Nephron progenitor cell (in vitro differentiated cells): ENCODE results near the gene SH3BGRL2.
A peak's percentile ranks its signal among the peaks of the same experiment; 100 is the strongest.
"Not testable (repeated sequence)": the region's sequence is repeated elsewhere in the genome, so short reads cannot be mapped to it uniquely, and the experiment has no call there.

Experiments used
- DNase-seq: peaks from one replicate; pipeline ENCODE4 v3.0.0; 2021
- H3K27ac Mint-ChIP-seq: 2 replicates; pipeline ENCODE4 v1.8.0; 2021; ENCODE audit warnings: mild to moderate bottlenecking, moderate library complexity, mixed read lengths
- H3K27me3 Mint-ChIP-seq: 2 replicates; pipeline ENCODE4 v1.8.0; 2021; ENCODE audit warnings: mild to moderate bottlenecking, low read depth, mixed read lengths; ENCODE audit not compliant: poor library complexity
- H3K36me3 Mint-ChIP-seq: 2 replicates; pipeline ENCODE4 v1.8.0; 2021; ENCODE audit warnings: low read depth, mixed read lengths
- H3K4me1 Mint-ChIP-seq: 2 replicates; pipeline ENCODE4 v1.8.0; 2021; ENCODE audit warnings: mixed read lengths
- H3K4me3 Mint-ChIP-seq: 2 replicates; pipeline ENCODE4 v1.8.0; 2021; ENCODE audit warnings: mild to moderate bottlenecking, moderate library complexity, mixed read lengths
- H3K9me3 Mint-ChIP-seq: 2 replicates; pipeline ENCODE4 v1.8.0; 2021; ENCODE audit warnings: mild to moderate bottlenecking, moderate library complexity, mixed read lengths
- TF ChIP-seq, protein P1 (sequence below): fragments of 200-600 bp; sonication (generic); IDR thresholded peaks from 2 replicates; pipeline ENCODE4 v1.5.0; 2021; ENCODE audit warnings: antibody characterized with exemption

The SH3BGRL2 gene

DNA sequence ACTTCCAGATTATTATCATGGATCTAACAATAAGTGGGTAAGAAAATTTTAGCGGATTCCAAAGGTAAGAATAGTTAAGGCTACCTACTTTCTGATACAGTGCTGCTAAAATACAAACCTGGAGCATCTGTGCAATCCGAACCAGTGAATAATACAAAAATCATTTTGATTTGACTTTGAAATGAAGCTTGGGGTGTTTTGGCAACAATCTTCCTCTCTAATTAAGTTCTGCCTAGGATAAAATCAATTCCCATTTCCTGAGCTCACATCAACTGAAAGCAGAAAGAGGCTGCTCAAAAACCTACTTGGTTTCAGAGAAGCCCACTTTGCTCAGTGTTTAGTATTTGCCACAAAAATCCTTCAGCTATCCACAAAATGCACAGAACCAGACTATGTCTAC lies 18.7 kb upstream of the SH3BGRL2 start:
- Mint-ChIP-seq H3K4me3 (no peak overlapping the region), H3K27me3 (peaks cover 2% of the 10 kb centered on the region), H3K27ac (no peak overlapping the region), H3K9me3 (no peaks in the 10 kb centered on the region), H3K4me1 (peaks cover 23% of the 10 kb centered on the region), H3K36me3 (no peaks in the 10 kb centered on the region)
- no peak for DNase-seq
- TF ChIP-seq, protein P1, sequence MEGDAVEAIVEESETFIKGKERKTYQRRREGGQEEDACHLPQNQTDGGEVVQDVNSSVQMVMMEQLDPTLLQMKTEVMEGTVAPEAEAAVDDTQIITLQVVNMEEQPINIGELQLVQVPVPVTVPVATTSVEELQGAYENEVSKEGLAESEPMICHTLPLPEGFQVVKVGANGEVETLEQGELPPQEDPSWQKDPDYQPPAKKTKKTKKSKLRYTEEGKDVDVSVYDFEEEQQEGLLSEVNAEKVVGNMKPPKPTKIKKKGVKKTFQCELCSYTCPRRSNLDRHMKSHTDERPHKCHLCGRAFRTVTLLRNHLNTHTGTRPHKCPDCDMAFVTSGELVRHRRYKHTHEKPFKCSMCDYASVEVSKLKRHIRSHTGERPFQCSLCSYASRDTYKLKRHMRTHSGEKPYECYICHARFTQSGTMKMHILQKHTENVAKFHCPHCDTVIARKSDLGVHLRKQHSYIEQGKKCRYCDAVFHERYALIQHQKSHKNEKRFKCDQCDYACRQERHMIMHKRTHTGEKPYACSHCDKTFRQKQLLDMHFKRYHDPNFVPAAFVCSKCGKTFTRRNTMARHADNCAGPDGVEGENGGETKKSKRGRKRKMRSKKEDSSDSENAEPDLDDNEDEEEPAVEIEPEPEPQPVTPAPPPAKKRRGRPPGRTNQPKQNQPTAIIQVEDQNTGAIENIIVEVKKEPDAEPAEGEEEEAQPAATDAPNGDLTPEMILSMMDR, result no peak

DNA sequence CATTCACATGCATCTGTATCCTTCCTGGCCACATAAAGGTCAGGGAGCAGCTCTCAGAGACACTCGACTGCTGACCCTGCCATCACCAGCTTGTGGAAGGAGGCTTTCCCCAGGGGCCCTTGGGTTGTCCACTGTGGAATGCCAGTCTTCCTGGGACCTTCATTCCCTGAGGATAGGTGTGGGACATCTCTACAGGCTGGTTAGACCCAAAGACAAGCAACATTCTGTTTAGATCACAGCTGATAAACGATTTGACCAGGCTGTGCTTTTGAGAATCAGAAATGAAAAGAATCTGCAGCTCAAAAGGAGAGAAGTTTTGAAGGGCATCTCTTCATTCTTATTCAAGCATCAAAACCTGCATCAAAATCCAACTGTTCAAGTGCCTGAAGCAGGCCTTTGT lies 18.2 kb upstream of the SH3BGRL2 start:
- Mint-ChIP-seq H3K27me3 (peaks cover 2% of the 10 kb centered on the region), H3K4me1 (peaks cover 23% of the 10 kb centered on the region), H3K9me3 (no peaks in the 10 kb centered on the region), H3K4me3 (no peak overlapping the region), H3K36me3 (no peaks in the 10 kb centered on the region), H3K27ac (no peak overlapping the region)
- TF ChIP-seq, protein P1, result no peak
- no peak for DNase-seq

DNA sequence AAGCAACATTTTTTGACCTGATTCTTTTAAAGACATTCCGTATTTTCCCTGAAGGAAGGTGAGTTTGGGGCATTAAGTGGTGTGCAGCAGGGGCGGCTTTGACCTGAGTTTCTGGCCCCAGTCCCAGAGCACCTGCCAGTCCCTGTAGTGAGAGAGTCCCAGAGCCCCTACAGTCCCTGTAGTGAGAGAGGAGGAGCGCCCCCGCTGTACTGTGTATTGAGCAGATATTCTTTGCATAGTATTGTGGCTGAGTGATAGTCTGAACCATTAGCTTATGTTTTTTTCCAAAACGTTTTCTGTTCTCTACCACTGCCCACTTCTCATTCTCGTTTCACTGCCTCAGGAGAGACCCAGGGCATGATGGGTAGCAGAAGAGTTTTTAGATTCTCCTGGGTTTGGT lies 17.2 kb upstream of the SH3BGRL2 start:
- TF ChIP-seq, protein P1, result no peak
- peak overlapping the region; percentile 62 for H3K27ac Mint-ChIP-seq
- peaks cover 2% of the 10 kb centered on the region for H3K27me3 Mint-ChIP-seq
- no peak for DNase-seq
- H3K36me3 Mint-ChIP-seq, result no peaks in the 10 kb centered on the region
- H3K9me3 Mint-ChIP-seq, result no peaks in the 10 kb centered on the region
- no peak overlapping the region for H3K4me3 Mint-ChIP-seq
- peaks cover 23% of the 10 kb centered on the region for H3K4me1 Mint-ChIP-seq

DNA sequence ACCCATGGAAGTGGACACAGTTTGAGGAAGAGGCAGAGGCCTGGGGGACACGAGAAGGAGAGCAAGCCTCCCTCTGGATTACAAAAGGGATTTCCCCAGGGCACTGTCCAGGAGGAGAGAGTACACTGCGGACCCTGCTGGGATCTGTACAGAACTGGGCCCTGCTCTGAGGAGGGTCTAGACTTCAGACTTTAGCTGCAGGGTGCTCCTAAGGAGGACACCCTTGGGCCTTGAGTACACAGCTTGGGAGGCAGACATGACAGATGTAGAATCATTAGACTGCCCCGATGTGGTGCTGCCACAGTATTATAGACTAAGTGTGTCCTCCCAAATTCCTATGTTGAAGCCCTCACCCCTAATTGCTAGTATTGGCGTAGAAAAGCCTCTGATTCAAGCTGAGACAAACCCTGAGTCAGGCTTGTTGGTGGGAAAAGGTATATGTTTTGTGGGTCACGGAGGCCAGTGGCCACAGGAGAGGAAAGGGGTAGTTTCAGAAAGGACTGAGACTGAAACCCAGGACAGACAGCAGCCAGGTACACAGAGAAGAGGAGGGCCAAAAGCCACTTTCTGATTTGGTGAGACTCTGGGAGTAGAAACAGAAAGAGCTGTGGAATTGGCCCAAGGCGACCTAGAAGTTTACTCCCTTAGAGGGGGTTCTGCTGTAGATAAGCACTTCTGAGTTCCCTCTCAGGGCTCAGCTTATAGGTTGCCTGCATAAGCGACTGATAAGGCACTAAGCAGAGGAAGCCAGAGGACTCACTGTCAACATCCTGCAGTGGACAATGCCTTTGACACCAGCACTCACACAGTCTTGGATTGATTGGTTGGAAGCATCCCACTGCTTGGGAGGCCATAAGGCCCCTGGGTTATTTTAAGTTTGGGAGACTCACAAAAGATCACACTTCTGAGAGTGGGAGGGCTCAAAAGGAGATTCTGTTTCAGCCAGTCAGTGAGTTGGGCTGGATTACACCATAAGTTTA lies 16.5 kb upstream of the SH3BGRL2 start:
- Mint-ChIP-seq H3K4me3 (no peak overlapping the region), H3K4me1 (peaks cover 28% of the 10 kb centered on the region), H3K27ac (peak overlapping the region; percentile 81), H3K9me3 (no peaks in the 10 kb centered on the region), H3K27me3 (peaks cover 2% of the 10 kb centered on the region), H3K36me3 (no peaks in the 10 kb centered on the region)
- TF ChIP-seq, protein P1, result no peak
- no peak for DNase-seq

DNA sequence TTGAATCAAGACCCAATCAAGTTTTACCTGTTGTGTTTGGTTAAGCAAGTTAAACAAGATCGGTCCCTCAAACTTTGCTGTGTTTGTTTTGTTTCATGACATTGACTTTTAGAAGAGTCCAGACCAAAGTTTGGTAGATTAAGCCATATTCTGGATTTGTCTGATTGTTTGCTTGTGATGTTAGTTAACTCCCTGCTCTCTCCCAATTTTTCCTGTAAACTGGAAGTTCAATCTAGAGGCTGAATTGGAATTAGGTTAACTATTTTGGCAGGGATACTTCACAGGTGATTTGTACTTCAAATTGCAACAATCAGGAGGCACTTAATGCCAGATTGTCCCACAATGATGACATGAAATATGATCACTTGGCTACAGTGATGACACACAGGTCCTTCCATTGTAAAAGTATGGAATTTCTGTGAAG lies 13.6 kb upstream of the SH3BGRL2 start:
- Mint-ChIP-seq H3K4me1 (peaks cover 48% of the 10 kb centered on the region), H3K36me3 (no peaks in the 10 kb centered on the region), H3K27ac (no peak overlapping the region), H3K9me3 (no peaks in the 10 kb centered on the region), H3K27me3 (peaks cover 2% of the 10 kb centered on the region), H3K4me3 (no peak overlapping the region)
- TF ChIP-seq, protein P1, result no peak
- DNase-seq, result no peak

DNA sequence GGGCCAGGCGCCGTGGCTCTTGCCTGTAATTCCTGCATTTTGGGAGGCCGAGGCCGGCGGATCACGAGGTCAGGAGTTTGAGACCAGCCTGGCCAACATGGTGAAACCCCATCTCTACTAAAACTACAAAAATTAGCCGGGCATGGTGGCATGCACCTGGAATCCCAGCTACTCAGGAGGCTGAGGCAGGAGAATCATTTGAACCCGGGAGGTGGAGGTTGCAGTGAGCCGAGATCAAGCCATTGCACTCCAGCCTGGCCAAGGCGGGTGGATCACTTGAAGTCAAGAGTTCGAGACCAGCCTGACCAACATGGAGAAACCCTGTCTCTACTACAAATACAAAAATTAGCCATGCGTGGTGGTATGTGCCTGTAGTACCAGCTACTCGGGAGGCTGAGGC lies 12.7 kb upstream of the SH3BGRL2 start:
- H3K27me3 Mint-ChIP-seq, result not testable (repeated sequence)

More for the DNA sequence above, 12.7 kb upstream of the SH3BGRL2 start:
- H3K4me3 Mint-ChIP-seq, H3K36me3 Mint-ChIP-seq, H3K27ac Mint-ChIP-seq, H3K9me3 Mint-ChIP-seq, DNase-seq: not testable (repeated sequence)
- peaks cover 50% of the 10 kb centered on the region for H3K4me1 Mint-ChIP-seq
